ENCODE data around the gene AGAP3.
A peak's percentile ranks its signal among the peaks of the same experiment; 100 is the strongest.

The AGAP3 gene

DNA sequence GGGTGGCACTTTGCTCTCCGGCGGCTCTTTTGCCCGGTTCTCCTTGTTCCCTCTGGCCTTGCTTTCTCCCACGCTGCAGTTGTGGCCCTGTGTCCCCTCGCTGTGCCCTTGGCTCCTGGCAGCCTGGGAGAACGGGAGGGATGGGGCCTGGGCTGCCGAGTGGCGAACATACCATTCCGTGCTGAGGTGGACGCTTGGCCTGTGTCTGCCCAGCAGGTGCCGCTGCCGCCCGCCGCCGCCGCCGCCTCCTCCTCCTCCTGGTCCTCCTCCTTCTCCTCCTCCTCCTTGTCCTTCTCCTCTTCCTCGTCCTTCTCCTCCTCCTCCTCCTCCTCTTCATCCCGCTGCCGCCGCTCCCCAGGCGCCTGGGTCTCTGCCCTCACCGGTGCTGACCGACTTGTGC is 36.0 kb downstream of the AGAP3 start:
- no peak overlapping the region for H3K4me3 ChIP-seq (replicated peaks in 1 of 2; ENCODE audit: low read depth in 2 of 2, low read length in 2 of 2)
- DNase-seq (ENCODE audit: low read depth in 2 of 2), result no peak

DNA sequence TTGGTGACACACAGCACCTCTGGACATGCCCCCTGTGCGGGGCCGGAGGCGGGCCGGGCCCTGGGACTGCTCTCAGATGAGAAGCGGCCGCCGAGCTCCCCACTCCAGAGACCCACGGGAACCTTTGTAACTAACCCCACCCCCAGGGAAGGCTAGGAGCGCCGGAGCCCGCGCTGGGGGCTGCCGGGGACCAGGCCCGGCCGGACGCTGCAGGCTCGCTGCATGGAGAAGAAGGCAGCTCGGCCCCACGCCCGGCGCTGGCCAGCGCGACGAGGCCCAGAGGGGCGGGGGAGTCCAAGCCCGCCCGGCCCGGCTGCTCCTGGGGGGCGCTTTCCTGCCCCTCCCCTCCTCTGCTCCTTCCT is 36.5 kb downstream of the AGAP3 start:
- no peak overlapping the region for H3K4me3 ChIP-seq (replicated peaks in 1 of 2; ENCODE audit: low read depth in 2 of 2, low read length in 2 of 2)
- TF ChIP-seq, protein P1, sequence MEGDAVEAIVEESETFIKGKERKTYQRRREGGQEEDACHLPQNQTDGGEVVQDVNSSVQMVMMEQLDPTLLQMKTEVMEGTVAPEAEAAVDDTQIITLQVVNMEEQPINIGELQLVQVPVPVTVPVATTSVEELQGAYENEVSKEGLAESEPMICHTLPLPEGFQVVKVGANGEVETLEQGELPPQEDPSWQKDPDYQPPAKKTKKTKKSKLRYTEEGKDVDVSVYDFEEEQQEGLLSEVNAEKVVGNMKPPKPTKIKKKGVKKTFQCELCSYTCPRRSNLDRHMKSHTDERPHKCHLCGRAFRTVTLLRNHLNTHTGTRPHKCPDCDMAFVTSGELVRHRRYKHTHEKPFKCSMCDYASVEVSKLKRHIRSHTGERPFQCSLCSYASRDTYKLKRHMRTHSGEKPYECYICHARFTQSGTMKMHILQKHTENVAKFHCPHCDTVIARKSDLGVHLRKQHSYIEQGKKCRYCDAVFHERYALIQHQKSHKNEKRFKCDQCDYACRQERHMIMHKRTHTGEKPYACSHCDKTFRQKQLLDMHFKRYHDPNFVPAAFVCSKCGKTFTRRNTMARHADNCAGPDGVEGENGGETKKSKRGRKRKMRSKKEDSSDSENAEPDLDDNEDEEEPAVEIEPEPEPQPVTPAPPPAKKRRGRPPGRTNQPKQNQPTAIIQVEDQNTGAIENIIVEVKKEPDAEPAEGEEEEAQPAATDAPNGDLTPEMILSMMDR (IDR thresholded peaks at IDR 0.05; ENCODE audit: low read depth, low read length), result no peak
- DNase-seq (ENCODE audit: low read depth in 2 of 2), result no peak

More for the DNA sequence above, 36.0 kb downstream of the AGAP3 start:
- TF ChIP-seq, protein P1 (IDR thresholded peaks at IDR 0.05; ENCODE audit: low read depth, low read length), result no peak

DNA sequence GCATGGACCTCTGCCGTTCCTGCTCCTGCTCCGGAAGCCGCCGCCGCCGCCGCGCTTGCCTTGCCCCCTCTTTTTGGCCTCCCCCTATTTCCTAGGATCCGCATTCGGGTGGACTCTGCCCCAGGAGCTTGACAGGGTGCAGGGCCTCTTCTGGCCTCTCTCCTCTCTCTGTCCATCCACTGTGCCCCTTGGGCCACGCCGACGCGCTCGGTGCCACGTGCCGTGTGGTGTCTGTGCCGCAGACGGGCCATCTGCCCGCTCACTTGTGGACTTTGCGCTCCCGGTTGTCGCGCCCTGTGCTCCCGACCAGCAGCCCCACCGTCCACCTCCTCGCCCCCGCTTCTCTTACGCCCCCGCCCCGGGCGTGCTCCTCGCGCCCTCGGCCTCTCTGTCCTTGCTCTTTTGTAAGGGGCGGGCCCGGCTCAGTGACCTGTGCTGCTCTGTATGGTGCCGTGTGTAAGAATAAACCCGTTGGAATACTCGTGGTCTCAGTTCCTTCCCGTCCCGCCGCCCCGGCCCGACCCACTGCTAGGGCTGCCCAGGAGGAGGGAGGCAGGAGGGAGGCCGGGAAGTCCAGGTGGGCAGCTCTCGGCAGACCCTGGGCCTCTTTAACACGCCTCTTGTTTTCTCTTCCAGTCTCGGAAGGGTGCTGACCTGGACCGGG is 37.0 kb downstream of the AGAP3 start:
- no peak for DNase-seq (ENCODE audit: low read depth in 2 of 2)
- TF ChIP-seq, protein P1 (IDR thresholded peaks at IDR 0.05; ENCODE audit: low read depth, low read length), result no peak
- H3K4me3 ChIP-seq (replicated peaks in 1 of 2; ENCODE audit: low read depth in 2 of 2, low read length in 2 of 2), result no peak overlapping the region

DNA sequence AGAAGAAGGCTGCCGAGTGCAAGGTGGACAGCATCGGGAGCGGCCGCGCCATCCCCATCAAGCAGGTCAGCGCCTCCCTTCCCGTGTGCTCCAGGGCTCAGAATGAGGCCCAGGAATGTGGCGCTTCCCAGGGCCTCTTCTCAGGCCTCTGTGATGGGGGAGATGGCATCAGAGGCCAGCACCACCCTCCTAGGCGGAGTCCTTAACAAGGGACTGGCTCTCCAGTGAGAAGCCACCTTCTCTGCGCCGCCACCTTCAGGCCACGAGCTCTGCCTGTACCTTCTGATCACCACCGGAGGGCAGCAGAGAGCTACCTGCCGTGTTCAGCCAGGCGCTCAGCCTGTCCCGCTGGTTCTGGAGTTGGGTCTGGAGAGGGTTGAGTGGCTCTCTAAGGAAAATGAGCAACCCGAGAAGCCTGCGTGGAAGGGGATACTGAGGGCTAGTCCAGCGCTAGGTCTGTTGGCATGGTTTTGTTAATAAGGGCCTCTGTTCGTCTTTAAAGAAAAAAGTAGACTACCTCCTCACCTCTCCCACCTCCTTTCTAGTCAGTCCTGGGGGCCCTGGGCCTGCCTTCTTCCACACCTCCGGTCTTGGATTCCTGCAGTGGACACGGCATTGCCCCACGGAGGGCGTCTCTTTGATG is 37.7 kb downstream of the AGAP3 start:
- peak; percentile 81 to 84 for DNase-seq (ENCODE audit: low read depth in 2 of 2)
- no peak overlapping the region for H3K4me3 ChIP-seq (replicated peaks in 1 of 2; ENCODE audit: low read depth in 2 of 2, low read length in 2 of 2)
- TF ChIP-seq, protein P1 (IDR thresholded peaks at IDR 0.05; ENCODE audit: low read depth, low read length), result peak; percentile 100

DNA sequence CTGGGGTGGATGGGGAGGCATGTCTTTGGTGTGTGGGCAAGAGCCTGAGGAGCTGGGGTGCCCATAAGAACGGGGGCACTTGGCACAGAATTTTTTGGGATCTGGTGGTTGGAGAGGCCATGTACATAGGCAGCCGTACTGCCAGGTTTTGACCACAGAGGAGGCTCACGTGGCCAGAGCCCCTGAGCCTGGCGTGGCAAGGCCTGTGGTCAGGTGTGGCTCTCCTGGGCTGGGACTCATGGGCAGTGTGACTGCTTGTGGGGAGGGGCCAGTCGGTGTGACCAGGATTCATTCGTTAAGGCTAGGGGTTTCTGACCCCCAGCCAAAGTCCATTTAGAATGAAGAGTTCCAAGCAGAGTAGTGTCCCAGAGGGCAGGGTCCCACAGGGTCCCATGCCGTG is 38.2 kb downstream of the AGAP3 start:
- no peak for DNase-seq (ENCODE audit: low read depth in 2 of 2)
- no peak overlapping the region for H3K4me3 ChIP-seq (replicated peaks in 1 of 2; ENCODE audit: low read depth in 2 of 2, low read length in 2 of 2)
- TF ChIP-seq, protein P1 (IDR thresholded peaks at IDR 0.05; ENCODE audit: low read depth, low read length), result no peak

DNA sequence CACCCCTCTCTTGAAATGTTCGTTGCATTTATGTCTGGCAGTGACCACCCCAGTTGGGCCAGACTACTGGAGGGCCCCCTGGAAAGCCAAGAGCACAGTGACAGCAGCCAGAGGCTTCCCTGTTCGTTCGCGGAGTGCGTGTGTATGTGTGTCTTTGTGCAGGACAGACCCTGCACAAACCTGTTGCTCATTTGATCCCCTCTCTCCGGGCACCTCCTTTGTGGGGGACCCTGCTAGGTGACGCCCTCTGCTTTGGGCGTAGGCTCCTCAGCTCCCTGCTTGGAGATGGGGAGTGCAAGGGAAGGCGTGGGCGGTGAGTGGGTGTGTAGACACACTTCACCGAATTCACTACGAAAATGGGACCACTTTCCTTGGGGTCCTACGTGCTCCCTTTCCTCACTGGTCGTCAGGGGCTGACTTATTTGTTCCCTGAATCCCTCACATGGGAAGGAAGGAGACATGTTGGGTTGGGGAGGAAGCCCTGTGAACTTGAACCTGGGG is 38.7 kb downstream of the AGAP3 start:
- no peak overlapping the region for H3K4me3 ChIP-seq (replicated peaks in 1 of 2; ENCODE audit: low read depth in 2 of 2, low read length in 2 of 2)
- TF ChIP-seq, protein P1 (IDR thresholded peaks at IDR 0.05; ENCODE audit: low read depth, low read length), result no peak
- no peak for DNase-seq (ENCODE audit: low read depth in 2 of 2)
